ENCODE data around the gene FYN.

DNA sequence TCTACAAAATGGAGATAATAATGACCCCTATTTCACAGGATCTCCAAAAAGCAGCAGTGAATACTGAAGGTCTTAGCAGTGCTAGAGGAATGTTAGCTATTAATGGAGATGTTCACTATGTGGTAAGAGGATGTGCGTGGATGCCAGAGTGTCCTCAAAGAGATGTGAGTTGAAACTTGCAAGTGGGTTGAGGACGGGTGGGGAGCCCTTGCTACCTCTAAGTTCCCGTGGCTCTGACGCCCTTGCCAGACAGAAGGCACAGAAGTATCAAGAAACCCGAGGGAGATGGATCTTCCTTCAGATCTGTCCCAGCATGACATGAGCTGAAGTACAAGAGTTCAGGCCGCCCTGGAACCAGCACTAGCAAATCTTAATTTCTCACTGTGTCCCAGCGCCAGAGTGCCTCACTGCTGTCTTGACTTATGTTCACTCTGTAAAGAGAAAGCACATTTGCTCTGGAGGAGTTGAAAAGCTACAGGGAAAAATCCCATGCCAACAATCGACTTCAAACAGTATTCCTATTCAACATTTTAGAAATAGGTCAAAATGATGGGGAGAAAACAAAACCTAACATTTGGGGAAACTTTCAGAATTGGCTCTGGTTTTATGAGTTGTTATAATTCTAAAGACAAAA is 59.5 kb downstream of the FYN start:
- TF ChIP-seq CTCF (IDR thresholded peaks at IDR 0.05; ENCODE audit: low read depth, low read length), result no peak
- no peak for TF ChIP-seq POLR2A (IDR thresholded peaks at IDR 0.05; ENCODE audit: extremely low read depth, insufficient read length)
- no peak for TF ChIP-seq MYC (IDR thresholded peaks at IDR 0.05; ENCODE audit: low read depth, low read length)
- TF ChIP-seq, protein P1, sequence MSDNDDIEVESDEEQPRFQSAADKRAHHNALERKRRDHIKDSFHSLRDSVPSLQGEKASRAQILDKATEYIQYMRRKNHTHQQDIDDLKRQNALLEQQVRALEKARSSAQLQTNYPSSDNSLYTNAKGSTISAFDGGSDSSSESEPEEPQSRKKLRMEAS (IDR thresholded peaks at IDR 0.05; ENCODE audit: low read depth, low read length), result no peak
